Gastrocnemius medialis (tissue), 4 donors: Measurements from ENCODE around the gene SELENOH.

Experiments used
- CTCF ChIP-seq, 5 experiments: fragments of 450-650 bp in 3 of 5; fragments of 200-600 bp in 2 of 5; sonication (generic) in 2 of 5; IDR thresholded peaks in 4 of 5; conservative IDR thresholded peaks in 1 of 5; 1 replicate in 4 of 5; 2 replicates in 1 of 5; pipeline ENCODE4 v1.5.1; 2016 to 2019; ENCODE audit warnings: antibody characterized with exemption in 5 of 5, mild to moderate bottlenecking in 3 of 5, moderate library complexity in 3 of 5
- POLR2A ChIP-seq, 2 donors: fragments of 450-650 bp; IDR thresholded peaks; one replicate each; pipeline ENCODE4 v1.6.1; 2017; ENCODE audit warnings: antibody characterized with exemption in 2 of 2, mild to moderate bottlenecking in 2 of 2, moderate library complexity in 2 of 2

DNA sequence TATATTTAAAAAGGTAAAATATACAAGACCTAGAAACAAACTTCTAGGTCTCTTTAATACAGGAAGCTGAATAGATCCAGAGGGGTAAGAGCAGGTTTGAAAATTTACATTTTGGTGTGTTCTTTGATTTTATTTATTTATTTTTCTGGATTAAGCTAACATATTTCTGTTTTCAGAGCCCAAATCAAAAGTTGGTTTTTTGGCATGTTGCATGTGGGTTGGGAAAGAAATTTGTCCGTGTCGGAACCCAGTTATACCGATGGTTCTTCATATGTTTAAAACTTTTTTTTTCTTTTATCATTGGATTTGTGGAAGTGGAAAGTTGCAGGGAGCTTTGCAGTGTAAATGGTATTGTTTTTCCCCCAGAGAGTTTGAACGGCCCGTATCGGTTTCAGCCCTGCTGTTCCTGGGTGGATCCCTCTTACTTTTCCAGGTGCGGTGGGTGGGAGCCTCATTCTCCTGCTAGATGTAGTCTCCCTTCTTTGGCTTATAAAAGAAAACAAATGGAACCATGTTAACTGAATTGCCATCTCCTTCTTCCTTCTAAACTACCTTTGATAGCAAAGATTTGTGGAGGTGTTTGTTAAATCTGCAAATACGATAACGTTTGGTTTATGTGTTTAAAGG is 21.1 kb downstream of the SELENOH start:
- TF ChIP-seq POLR2A (IDR thresholded peaks at IDR 0.05) = no peak
- TF ChIP-seq CTCF (IDR thresholded peaks at IDR 0.05 in 4 of 5, conservative IDR thresholded peaks at IDR 0.05 in 1 of 5) = no peak
